Cardiac fibroblast (primary cell): ENCODE measurements around the gene TJP1.
"Not testable (repeated sequence)": the region's sequence is repeated elsewhere in the genome, so short reads cannot be mapped to it uniquely, and the experiment has no call there.

ENCODE experiments used
- DNase-seq, 2 donors: peaks; one replicate each; pipeline versions ENCODE4 v3.0.0 to v3.0.0-alpha.2; 2010; ENCODE audit warnings: low read depth in 2 of 2
- H3K4me3 ChIP-seq, 2 donors: replicated peaks in 1 of 2; 1 replicate in 1 of 2; 2 replicates in 1 of 2; pipeline ENCODE4 v1.5.1; 2011; ENCODE audit warnings: low read depth in 2 of 2, low read length in 2 of 2, mild to moderate bottlenecking in 2 of 2, moderate library complexity in 1 of 2
- TF ChIP-seq, protein P1 (sequence below): IDR thresholded peaks from one replicate; pipeline ENCODE4 v1.5.1; 2011; ENCODE audit warnings: low read depth, mild to moderate bottlenecking, low read length, inconsistent platforms

The TJP1 gene

DNA sequence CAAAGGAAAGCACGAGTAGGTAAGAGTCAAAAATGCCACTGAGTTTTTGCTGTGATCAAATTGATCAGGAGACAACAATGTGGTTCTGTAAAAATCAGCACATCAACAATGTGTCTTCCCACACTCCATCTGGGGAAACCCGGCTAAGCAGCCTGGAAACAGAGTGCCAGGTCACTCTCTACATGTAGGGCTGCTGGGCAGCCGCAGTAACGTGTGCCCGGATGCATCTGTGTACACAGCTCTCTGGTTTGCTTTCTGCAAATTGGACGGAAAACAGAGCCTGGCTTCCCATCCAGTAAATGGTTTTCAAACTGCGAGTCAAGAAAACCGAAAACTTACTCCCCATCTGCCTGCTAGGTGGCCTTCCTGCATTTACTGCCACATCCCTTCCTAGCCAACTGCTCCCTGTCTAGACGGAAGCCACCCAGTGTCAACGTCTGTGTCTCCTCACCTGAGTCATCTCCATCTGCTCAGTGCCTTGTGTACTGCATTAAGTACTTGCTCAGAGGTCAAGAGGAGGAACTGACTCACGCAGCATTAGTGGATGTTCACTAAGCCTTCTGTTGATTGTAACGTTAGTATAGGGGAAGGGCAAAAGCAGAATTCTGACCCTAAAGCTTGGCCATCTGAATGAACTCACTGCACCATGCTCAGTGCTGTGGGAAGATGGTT lies 124.1 kb downstream of the TJP1 start:
- H3K4me3 ChIP-seq: no peak overlapping the region
- TF ChIP-seq, protein P1, sequence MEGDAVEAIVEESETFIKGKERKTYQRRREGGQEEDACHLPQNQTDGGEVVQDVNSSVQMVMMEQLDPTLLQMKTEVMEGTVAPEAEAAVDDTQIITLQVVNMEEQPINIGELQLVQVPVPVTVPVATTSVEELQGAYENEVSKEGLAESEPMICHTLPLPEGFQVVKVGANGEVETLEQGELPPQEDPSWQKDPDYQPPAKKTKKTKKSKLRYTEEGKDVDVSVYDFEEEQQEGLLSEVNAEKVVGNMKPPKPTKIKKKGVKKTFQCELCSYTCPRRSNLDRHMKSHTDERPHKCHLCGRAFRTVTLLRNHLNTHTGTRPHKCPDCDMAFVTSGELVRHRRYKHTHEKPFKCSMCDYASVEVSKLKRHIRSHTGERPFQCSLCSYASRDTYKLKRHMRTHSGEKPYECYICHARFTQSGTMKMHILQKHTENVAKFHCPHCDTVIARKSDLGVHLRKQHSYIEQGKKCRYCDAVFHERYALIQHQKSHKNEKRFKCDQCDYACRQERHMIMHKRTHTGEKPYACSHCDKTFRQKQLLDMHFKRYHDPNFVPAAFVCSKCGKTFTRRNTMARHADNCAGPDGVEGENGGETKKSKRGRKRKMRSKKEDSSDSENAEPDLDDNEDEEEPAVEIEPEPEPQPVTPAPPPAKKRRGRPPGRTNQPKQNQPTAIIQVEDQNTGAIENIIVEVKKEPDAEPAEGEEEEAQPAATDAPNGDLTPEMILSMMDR: no peak
- DNase-seq: peak; percentile 25 to 92

DNA sequence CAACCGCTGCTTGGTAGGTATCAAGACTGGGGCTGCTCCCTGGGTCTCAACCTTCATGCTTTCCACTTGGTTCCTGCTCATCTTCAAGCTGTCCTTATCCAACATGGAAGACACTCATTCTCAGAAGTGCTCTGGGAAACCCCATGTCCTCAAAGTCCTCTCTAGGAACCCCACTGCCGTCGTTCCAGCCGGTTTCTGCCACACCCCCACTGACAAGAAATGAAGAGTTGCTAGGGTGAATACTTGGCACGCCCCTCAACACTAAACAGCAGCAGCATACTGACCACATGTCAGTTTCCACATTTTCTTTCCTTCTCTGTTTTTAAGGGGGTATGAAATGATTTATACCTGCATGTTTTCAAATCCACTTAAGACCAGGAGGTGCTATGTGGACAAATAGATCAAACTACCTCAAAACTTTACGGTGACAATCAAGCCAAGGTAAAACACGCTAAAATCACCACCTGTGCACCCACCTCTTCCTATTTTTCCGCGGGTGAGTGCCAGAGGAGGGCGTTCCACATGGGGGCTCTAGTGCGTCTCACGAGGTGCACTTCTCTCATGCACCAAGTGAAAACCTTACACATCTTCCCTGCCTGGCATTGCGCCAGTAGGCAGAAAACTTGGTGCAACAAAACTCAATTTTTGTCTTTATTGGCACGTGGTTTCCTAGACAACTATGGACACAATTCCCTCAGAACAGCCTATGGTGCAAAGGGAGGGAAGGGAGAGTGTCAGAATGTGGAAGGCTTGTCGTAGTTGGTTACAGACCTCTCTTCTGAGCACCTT lies 125.1 kb downstream of the TJP1 start:
- TF ChIP-seq, protein P1: no peak
- no peak for DNase-seq
- no peak overlapping the region for H3K4me3 ChIP-seq

DNA sequence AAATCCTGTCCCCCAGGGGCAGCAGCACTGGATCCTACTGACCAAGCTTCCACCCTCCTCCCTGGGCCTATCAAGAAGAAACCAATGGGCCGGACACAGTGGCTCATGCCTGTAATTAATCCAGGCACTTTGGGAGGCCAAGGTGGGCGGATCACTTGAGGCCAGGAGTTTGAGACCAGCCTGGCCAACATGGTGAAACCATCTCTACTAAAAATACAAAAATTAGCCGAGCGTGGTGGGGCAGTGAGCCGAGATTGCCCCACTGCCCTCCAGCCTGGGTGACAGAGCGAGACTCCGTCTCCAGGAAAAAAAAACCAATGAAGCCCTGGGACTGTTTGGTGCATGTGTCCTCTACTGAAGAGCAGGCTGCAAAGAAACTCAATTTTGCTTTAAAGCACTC lies 125.8 kb downstream of the TJP1 start:
- not testable (repeated sequence) for H3K4me3 ChIP-seq

DNA sequence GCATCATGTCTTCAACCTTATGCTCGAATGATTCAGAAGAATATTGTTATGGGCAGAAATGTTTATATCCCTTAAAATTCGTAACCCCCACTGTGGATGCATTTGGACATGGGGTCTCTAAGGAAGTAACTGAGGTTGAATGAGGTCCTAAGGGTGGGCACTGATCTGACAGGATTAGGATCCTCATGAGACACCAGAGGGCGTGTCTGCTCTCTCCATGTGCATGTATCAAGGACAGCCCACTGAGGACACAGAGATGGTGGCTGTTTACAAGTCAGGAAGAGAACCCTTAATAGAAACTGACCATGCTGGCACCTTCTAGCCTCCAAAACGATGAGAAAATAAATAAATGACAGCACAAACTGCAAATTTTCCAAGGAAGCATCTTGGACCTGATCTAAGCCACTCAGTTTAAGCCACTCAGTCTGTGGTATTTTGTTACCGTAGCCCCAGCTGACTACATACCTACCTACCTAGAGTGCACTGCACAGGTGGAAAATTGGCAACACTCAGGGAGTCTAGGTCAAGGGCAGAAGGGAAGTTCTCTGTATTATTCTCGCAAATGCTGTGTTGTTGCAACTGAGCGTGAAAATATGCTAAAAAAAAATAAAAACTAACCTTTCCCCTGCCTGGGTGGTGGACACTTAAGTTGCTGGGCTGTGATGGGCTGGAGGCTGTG lies 126.6 kb downstream of the TJP1 start:
- H3K4me3 ChIP-seq: no peak overlapping the region
- DNase-seq: no peak
- TF ChIP-seq, protein P1: no peak

More for the DNA sequence above, 125.8 kb downstream of the TJP1 start:
- not testable (repeated sequence) for DNase-seq

DNA sequence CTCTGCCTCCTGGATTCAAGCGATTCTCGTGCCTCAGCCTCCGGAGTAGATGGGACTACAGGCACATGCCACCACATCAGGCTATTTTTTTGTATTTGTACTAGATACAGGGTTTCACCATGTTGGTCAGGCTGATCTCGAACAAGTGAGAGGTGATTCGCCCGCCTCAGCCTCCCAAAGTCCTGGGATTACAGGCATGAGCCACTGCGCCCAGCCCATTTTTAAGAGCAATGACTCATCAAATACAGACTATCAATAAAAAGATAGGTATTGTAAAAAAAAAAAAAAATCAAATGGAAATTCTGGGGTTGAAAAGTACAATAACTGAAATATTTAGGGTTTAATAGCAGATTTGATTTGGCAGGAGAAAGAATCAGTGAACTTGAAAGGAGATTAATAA lies 129.0 kb downstream of the TJP1 start:
- TF ChIP-seq, protein P1: no peak
- H3K4me3 ChIP-seq: no peak overlapping the region
- peak in 1 of 2 donors; percentile 27 for DNase-seq

DNA sequence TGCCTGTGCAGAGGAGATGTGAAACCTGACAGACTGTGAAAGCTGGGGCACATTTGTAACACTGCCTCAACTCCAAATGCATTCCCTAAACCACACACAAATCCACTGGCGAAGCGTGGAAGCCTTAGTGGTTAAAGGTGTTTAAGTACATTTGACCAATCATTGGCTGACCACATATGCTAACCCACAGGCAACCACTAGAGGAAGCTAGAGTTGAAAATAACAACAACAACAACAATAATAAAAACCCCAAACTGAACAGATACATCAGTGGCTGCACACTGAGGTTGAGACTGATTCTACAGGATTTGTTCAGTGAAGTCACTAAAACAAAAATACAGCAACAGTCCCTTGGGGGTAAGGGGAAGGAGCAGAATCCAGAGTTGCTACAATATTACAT lies 129.7 kb downstream of the TJP1 start:
- DNase-seq: peak in 1 of 2 donors; percentile 27
- TF ChIP-seq, protein P1: peak; percentile 58
- no peak overlapping the region for H3K4me3 ChIP-seq

DNA sequence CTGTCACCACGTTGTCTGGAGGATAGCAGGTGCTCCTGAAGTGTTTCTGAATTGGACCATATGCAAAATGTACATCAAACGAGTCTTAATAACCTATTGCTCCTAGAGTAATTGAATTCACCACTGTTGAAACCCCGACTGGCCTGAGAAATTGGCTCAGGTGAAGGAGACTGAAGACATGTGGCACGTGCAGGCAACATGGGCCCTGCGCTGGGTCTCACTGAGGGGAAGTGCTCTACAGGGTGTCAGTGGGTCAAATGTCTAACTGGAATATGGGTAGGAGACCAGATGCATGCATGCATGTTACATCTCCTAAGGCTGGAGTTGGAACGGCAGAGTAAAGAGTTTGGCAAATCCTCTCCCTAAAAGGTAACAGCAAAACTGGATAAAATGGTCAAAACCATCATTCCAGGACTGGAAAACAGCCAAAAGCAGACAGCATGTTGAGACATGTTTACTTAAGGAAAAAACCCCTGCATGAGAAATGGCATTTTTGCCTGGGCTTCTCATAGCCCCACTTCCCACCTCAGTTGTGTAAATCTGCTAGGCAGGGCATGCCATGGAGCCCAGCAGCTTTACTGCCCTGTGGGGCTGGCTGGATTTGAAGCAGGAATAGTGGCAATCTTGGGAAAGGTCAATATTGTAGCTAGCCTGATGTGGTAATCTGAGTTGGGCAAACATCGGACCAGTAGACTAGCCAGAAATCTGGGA lies 131.3 kb downstream of the TJP1 start:
- no peak overlapping the region for H3K4me3 ChIP-seq
- TF ChIP-seq, protein P1: no peak
- DNase-seq: peak; percentile 17 to 35
